ENCODE measurements around the gene PPP1R3F. TPM values are rescaled to one million over a fixed set of nuclear protein-coding genes. Genes with fewer than 3 reads are reported as not detected.

PPP1R3F gene
- total RNA-seq, 1 experiment from 2014 or later = 1.6 TPM

DNA sequence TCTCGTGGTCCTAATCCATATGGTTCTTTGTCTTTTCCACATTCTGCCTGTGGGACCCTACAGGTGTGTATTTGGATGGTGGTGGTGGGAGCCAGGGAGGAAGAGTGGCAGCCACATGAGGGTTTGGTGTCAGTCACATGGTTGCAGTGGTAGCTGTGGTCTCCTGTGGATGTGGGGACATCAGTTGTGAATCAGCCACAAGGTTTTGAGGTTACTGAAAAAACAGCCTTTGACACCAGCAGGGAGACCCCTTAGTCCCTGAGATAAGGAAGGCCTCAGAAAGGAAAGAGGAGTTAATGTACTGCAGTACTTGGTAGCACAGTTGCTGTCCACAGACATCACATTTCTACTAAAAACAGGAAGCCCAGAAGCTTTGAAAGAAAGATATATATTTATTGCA is 18.1 kb downstream of the PPP1R3F start:
- DNase-seq (ENCODE audit: low read depth, low spot score) (no peak), ATAC-seq (no peak)
- no TSS peak for BruUV-seq (replicated peaks)
- RAD21 ChIA-PET (ENCODE audit: low non-redundant PET in 1 of 2, low total read pairs in 2 of 2, uncharacterized antibody in 2 of 2, unreplicated experiment in 2 of 2) = no interaction called here
- intact Hi-C loops (cut with micrococcal nuclease) = no loop called here
- H3K9me2 ChIP-seq (ENCODE audit: insufficient read depth) = no peaks in the 10 kb centered on the region
- no peaks in the 10 kb centered on the region for H4K20me1 ChIP-seq (ENCODE audit: insufficient read depth)
- H3K9ac ChIP-seq (ENCODE audit: low read length) = no peak overlapping the region
- H2AFZ ChIP-seq (ENCODE audit: low read depth, low read length, poor library complexity, severe bottlenecking) = no peak overlapping the region
- POLR2A ChIA-PET = no interaction called here
- H3K36me3 ChIP-seq (ENCODE audit: control insufficient read depth in 1 of 2, insufficient read depth in 2 of 2, low read length in 2 of 2) = no peaks in the 10 kb centered on the region
- TF ChIP-seq REST (IDR thresholded peaks at IDR 0.05; ENCODE audit: low read depth) = no peak
- no peak for TF ChIP-seq FOSL1 (IDR thresholded peaks at IDR 0.05; ENCODE audit: low read depth)
- TF ChIP-seq ZNF274 (IDR thresholded peaks at IDR 0.05; ENCODE audit: low read depth, low read length) = no peak
- TF ChIP-seq EGR1 (IDR thresholded peaks at IDR 0.05; ENCODE audit: low read depth) = no peak
- TF ChIP-seq MAX (IDR thresholded peaks at IDR 0.05) = no peak
- no peak overlapping the region for H3K4me3 ChIP-seq (replicated peaks in 1 of 2; ENCODE audit: low read depth in 1 of 2, low read length in 2 of 2)
- peaks cover 0 to under 1% of the 10 kb centered on the region in 2 experiments; a peak in 1 of 4 replicates for H3K4me1 ChIP-seq (ENCODE audit: control insufficient read depth in 1 of 2, insufficient read depth in 2 of 2, low read length in 2 of 2)
- CTCF ChIA-PET = no interaction called here
- no peaks in the 10 kb centered on the region for H3K27me3 ChIP-seq (ENCODE audit: insufficient read depth, low read length)
- no peaks in the 10 kb centered on the region for H3K9me3 ChIP-seq (ENCODE audit: control insufficient read depth in 1 of 2, insufficient read depth in 1 of 2, low read depth in 1 of 2, low read length in 2 of 2)
- no peak overlapping the region for H3K27ac ChIP-seq (ENCODE audit: low read depth, low read length)
- H3K4me2 ChIP-seq (ENCODE audit: low read length) = no peak overlapping the region
- no peaks in the 10 kb centered on the region for H3K79me2 ChIP-seq (ENCODE audit: insufficient read depth, low read length)

DNA sequence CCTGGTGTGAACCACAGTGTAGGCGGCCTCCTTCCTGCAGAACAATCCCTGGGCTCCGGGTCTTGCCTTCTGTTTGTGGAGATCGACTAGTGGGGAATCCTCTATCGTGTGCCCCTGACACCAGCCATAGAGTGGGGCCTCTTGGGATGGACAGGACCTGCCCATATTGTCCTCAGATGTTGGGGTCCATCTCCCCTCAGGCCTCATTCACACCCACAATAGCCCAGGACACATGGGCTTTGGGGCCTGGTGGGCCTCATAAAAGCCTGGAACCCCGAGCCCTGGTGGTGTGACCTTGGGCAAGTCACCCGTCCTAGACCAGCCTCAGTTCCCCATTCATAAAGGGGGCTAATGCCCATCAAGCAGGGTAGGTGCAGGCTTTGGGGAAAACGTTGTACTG is 20.6 kb downstream of the PPP1R3F start:
- Histone ChIP-seq H3K9ac (ENCODE audit: low read length) (no peak overlapping the region), H3K36me3 (ENCODE audit: control insufficient read depth in 1 of 2, insufficient read depth in 2 of 2, low read length in 2 of 2) (no peaks in the 10 kb centered on the region), H3K4me2 (ENCODE audit: low read length) (no peak overlapping the region), H3K4me1 (ENCODE audit: control insufficient read depth in 1 of 2, insufficient read depth in 2 of 2, low read length in 2 of 2) (no peaks in the 10 kb centered on the region), H4K20me1 (ENCODE audit: insufficient read depth) (no peaks in the 10 kb centered on the region), H3K9me2 (ENCODE audit: insufficient read depth) (no peaks in the 10 kb centered on the region), H3K79me2 (ENCODE audit: insufficient read depth, low read length) (no peaks in the 10 kb centered on the region), H3K4me3 (replicated peaks in 1 of 2; ENCODE audit: low read depth in 1 of 2, low read length in 2 of 2) (no peak overlapping the region), H3K27me3 (ENCODE audit: insufficient read depth, low read length) (no peaks in the 10 kb centered on the region), H2AFZ (ENCODE audit: low read depth, low read length, poor library complexity, severe bottlenecking) (no peak overlapping the region), H3K9me3 (ENCODE audit: control insufficient read depth in 1 of 2, insufficient read depth in 1 of 2, low read depth in 1 of 2, low read length in 2 of 2) (no peaks in the 10 kb centered on the region), H3K27ac (ENCODE audit: low read depth, low read length) (no peak overlapping the region)
- no TSS peak for BruUV-seq (replicated peaks)
- RAD21 ChIA-PET (ENCODE audit: low non-redundant PET in 1 of 2, low total read pairs in 2 of 2, uncharacterized antibody in 2 of 2, unreplicated experiment in 2 of 2) = no interaction called here
- no peak for ATAC-seq
- POLR2A ChIA-PET = no interaction called here
- no peak for DNase-seq (ENCODE audit: low read depth, low spot score)
- CTCF ChIA-PET = no interaction called here
- intact Hi-C loops (cut with micrococcal nuclease) = loop anchor here (5.0 kb wide), 1 partner anchor 462 kb away; no protein-coding TSS in a partner anchor
- TF ChIP-seq CEBPB (IDR thresholded peaks at IDR 0.05; ENCODE audit: low read depth) = no peak
- no peak for TF ChIP-seq ZNF274 (IDR thresholded peaks at IDR 0.05; ENCODE audit: low read depth, low read length)
- no peak for TF ChIP-seq SP1 (IDR thresholded peaks at IDR 0.05; ENCODE audit: low read depth)
- no peak for TF ChIP-seq SIN3A (IDR thresholded peaks at IDR 0.05; ENCODE audit: low read depth)
- TF ChIP-seq EGR1 (IDR thresholded peaks at IDR 0.05; ENCODE audit: low read depth) = no peak
- TF ChIP-seq ELF1 (IDR thresholded peaks at IDR 0.05; ENCODE audit: borderline replicate concordance, low read depth) = no peak
- TF ChIP-seq CTCF (IDR thresholded peaks at IDR 0.05 in 2 of 3, conservative IDR thresholded peaks at IDR 0.05 in 1 of 3; ENCODE audit: borderline replicate concordance in 1 of 3, insufficient read depth in 1 of 3, low read depth in 2 of 3, low read length in 2 of 3) = no peak
- TF ChIP-seq FOSL1 (IDR thresholded peaks at IDR 0.05; ENCODE audit: low read depth) = no peak
- no peak for TF ChIP-seq YY1 (IDR thresholded peaks at IDR 0.05; ENCODE audit: extremely low read depth, insufficient replicate concordance, low read depth, low read length)

Measured in HCT116 (cell line).